Hematopoietic multipotent progenitor cell (in vitro differentiated cells): ENCODE data around the gene PLIN4. TPM values are rescaled to one million over a fixed set of nuclear protein-coding genes. Genes with fewer than 3 reads are reported as not detected.

Source experiments
- DNase-seq, 3 donors: peaks; one replicate each; pipeline ENCODE4 v3.0.0-alpha.2; 2011 to 2015; ENCODE audit warnings: low read depth in 2 of 3, low spot score in 2 of 3
- total RNA-seq: library from RNA; depleted of rRNA; stranded (reverse); fragments of >200 nt; gene quantifications from one replicate; pipeline ENCODE4 v1.2.3, GENCODE V29; 2012

The PLIN4 gene
- total RNA-seq, 1 donor: under 0.01 TPM

GRCh38 chr19:4495471-4495870 is 22.8 kb downstream of the PLIN4 start:
- DNase-seq: no peak

GRCh38 chr19:4494691-4495064 is 23.6 kb downstream of the PLIN4 start:
- no peak for DNase-seq

- DNase-seq: no peak
Measured at GRCh38 chr19:4493929-4494690, 24.2 kb downstream of the PLIN4 start.

GRCh38 chr19:4493104-4493928 is 25.0 kb downstream of the PLIN4 start:
- DNase-seq: no peak

- no peak for DNase-seq
Measured at GRCh38 chr19:4492337-4493103, 25.8 kb downstream of the PLIN4 start.

GRCh38 chr19:4491446-4491845 is 26.8 kb downstream of the PLIN4 start:
- DNase-seq: no peak

GRCh38 chr19:4488496-4488895 is 29.8 kb downstream of the PLIN4 start:
- DNase-seq: no peak

GRCh38 chr19:4487572-4487971 is 30.7 kb downstream of the PLIN4 start:
- DNase-seq: no peak

GRCh38 chr19:4483385-4483784 is 34.9 kb downstream of the PLIN4 start:
- no peak for DNase-seq

- no peak for DNase-seq
Measured at GRCh38 chr19:4482721-4483364, 35.4 kb downstream of the PLIN4 start.

GRCh38 chr19:4477034-4477801 is 41.1 kb downstream of the PLIN4 start:
- DNase-seq: no peak

- peak in 2 of 3 donors; percentile 67 to 74 for DNase-seq
Measured at GRCh38 chr19:4474514-4475022, 43.7 kb downstream of the PLIN4 start.

GRCh38 chr19:4473763-4474513 is 44.3 kb downstream of the PLIN4 start:
- DNase-seq: no peak

- DNase-seq: no peak
Measured at GRCh38 chr19:4473011-4473762, 45.1 kb downstream of the PLIN4 start.

GRCh38 chr19:4472174-4472974 is 45.9 kb downstream of the PLIN4 start, which contains the start of gene HDGFL2:
Gene HDGFL2, plus strand, starts transcription at chr19:4472297. Its CDS starts 54 bp downstream, at chr19:4472351.
- no peak for DNase-seq

- DNase-seq: peak; percentile 96 to 100 (median 100)
Measured at GRCh38 chr19:4471403-4472173, 46.7 kb downstream of the PLIN4 start.

GRCh38 chr19:4467835-4468234 is 50.5 kb downstream of the PLIN4 start:
- DNase-seq: no peak
